NCI-H2196 (cell line): ENCODE results near the gene FBXW12.

Source experiments
- DNase-seq: peaks from one replicate; lab custom pipeline; 2025; ENCODE audit not compliant: unreplicated experiment; lab: John Stamatoyannopoulos, UW

Gene FBXW12

GRCh38 chr3:48420561-48420960 lies 48.5 kb downstream of the FBXW12 start:
- DNase-seq = no peak

- no peak for DNase-seq
These were observed 50.3 kb downstream of the FBXW12 start for GRCh38 chr3:48422272-48422671.

GRCh38 chr3:48422681-48423080 lies 50.7 kb downstream of the FBXW12 start:
- no peak for DNase-seq

GRCh38 chr3:48423241-48423882 lies 51.3 kb downstream of the FBXW12 start:
- no peak for DNase-seq

- DNase-seq = no peak
These were observed 52.1 kb downstream of the FBXW12 start for GRCh38 chr3:48423883-48424695.

GRCh38 chr3:48425281-48425812 lies 53.3 kb downstream of the FBXW12 start:
- no peak for DNase-seq

- DNase-seq = no peak
These were observed 54.4 kb downstream of the FBXW12 start for GRCh38 chr3:48426401-48426909.

GRCh38 chr3:48426944-48427629 lies 55.1 kb downstream of the FBXW12 start:
- no peak for DNase-seq

GRCh38 chr3:48427630-48427962 lies 55.6 kb downstream of the FBXW12 start:
- DNase-seq = no peak

GRCh38 chr3:48428088-48428571 lies 56.1 kb downstream of the FBXW12 start:
- DNase-seq = no peak

GRCh38 chr3:48428572-48429316 lies 56.7 kb downstream of the FBXW12 start:
- no peak for DNase-seq

- peak; percentile 62 for DNase-seq
These were observed 57.4 kb downstream of the FBXW12 start for GRCh38 chr3:48429317-48429959.

GRCh38 chr3:48429960-48430707 lies 58.1 kb downstream of the FBXW12 start, which contains the start of gene PLXNB1:
TSS of gene PLXNB1 (minus strand) at chr3:48430086. CDS start at chr3:48424611, 5,475 bp downstream.
- peak; percentile 59 for DNase-seq

GRCh38 chr3:48430708-48431101 lies 58.7 kb downstream of the FBXW12 start:
- DNase-seq = no peak

GRCh38 chr3:48431224-48432029 lies 59.4 kb downstream of the FBXW12 start:
- no peak for DNase-seq

GRCh38 chr3:48432411-48433371 lies 60.7 kb downstream of the FBXW12 start:
- DNase-seq = peak; percentile 12

GRCh38 chr3:48433472-48434118 lies 61.6 kb downstream of the FBXW12 start:
- no peak for DNase-seq
